ENCODE measurements around the gene HOXA4. TPM values are rescaled to one million over a fixed set of nuclear protein-coding genes. Genes with fewer than 3 reads are reported as not detected.
A peak's percentile ranks its signal among the peaks of the same experiment; 100 is the strongest.

Gene HOXA4
- total RNA-seq, 1 donor from 2014 or later, result not detected

GRCh38 chr7:27125986-27126394, 4.6 kb downstream of the HOXA4 start:
- H3K36me3 ChIP-seq, result no peaks in the 10 kb centered on the region
- peaks cover 82% of the 10 kb centered on the region for H4K20me1 ChIP-seq (ENCODE audit: low read depth)
- no peaks in the 10 kb centered on the region for H3K79me2 ChIP-seq (ENCODE audit: low read depth)
- H3K9me3 ChIP-seq (ENCODE audit: low read depth), result no peaks in the 10 kb centered on the region
- H2AFZ ChIP-seq (replicated peaks), result no peak overlapping the region
- no peak for TF ChIP-seq CTCF (IDR thresholded peaks at IDR 0.05)
- TF ChIP-seq EZH2 (IDR thresholded peaks at IDR 0.05), result no peak
- Mint-ChIP-seq H3K27me3 (ENCODE audit: insufficient read depth, low read depth) (peaks cover 92% of the 10 kb centered on the region), H3K27ac (no peak overlapping the region), H3K36me3 (no peaks in the 10 kb centered on the region), H3K4me3 (no peak overlapping the region), H3K4me1 (no peaks in the 10 kb centered on the region), H3K9me3 (peaks cover 15% of the 10 kb centered on the region)
- no peak overlapping the region for H3K4me2 ChIP-seq
- H3K9ac ChIP-seq, result no peak overlapping the region
- H3K4me3 ChIP-seq, result no peak overlapping the region
- peaks cover 100% of the 10 kb centered on the region for H3K27me3 ChIP-seq
- H3F3A ChIP-seq (ENCODE audit: low read depth), result no peaks in the 10 kb centered on the region
- no peak for DNase-seq (ENCODE audit: low spot score)
- no peak overlapping the region for H3K27ac ChIP-seq
- no peaks in the 10 kb centered on the region for H3K4me1 ChIP-seq

- H3K4me1 Mint-ChIP-seq, result no peaks in the 10 kb centered on the region
- Histone ChIP-seq H2AFZ (replicated peaks) (no peak overlapping the region), H3K27me3 (peaks cover 100% of the 10 kb centered on the region), H4K20me1 (ENCODE audit: low read depth) (peaks cover 90% of the 10 kb centered on the region), H3F3A (ENCODE audit: low read depth) (no peaks in the 10 kb centered on the region), H3K4me1 (no peaks in the 10 kb centered on the region), H3K9me3 (ENCODE audit: low read depth) (no peaks in the 10 kb centered on the region), H3K4me3 (no peak overlapping the region), H3K27ac (no peak overlapping the region), H3K4me2 (no peak overlapping the region), H3K79me2 (ENCODE audit: low read depth) (no peaks in the 10 kb centered on the region), H3K9ac (no peak overlapping the region), H3K36me3 (no peaks in the 10 kb centered on the region)
- H3K36me3 Mint-ChIP-seq, result no peaks in the 10 kb centered on the region
- H3K4me3 Mint-ChIP-seq, result no peak overlapping the region
- DNase-seq (ENCODE audit: low spot score), result no peak
- H3K27me3 Mint-ChIP-seq (ENCODE audit: insufficient read depth, low read depth), result peaks cover 97% of the 10 kb centered on the region
- TF ChIP-seq EZH2 (IDR thresholded peaks at IDR 0.05) (no peak), CTCF (IDR thresholded peaks at IDR 0.05) (no peak), EZH2phosphoT487 (IDR thresholded peaks at IDR 0.05) (no peak)
- no peak overlapping the region for H3K27ac Mint-ChIP-seq
- H3K9me3 Mint-ChIP-seq, result peaks cover 15% of the 10 kb centered on the region
These were observed 5.5 kb downstream of the HOXA4 start for GRCh38 chr7:27124902-27125689.

GRCh38 chr7:27124096-27124901, 6.3 kb downstream of the HOXA4 start:
- Histone ChIP-seq H3K27ac (no peak overlapping the region), H3K27me3 (peaks cover 100% of the 10 kb centered on the region), H3K9ac (no peak overlapping the region), H3K4me2 (no peak overlapping the region), H3K4me1 (no peaks in the 10 kb centered on the region), H3F3A (ENCODE audit: low read depth) (no peaks in the 10 kb centered on the region), H2AFZ (replicated peaks) (no peak overlapping the region), H4K20me1 (ENCODE audit: low read depth) (peaks cover 91% of the 10 kb centered on the region), H3K4me3 (no peak overlapping the region), H3K79me2 (ENCODE audit: low read depth) (no peaks in the 10 kb centered on the region), H3K9me3 (ENCODE audit: low read depth) (no peaks in the 10 kb centered on the region), H3K36me3 (no peaks in the 10 kb centered on the region)
- H3K4me1 Mint-ChIP-seq, result no peaks in the 10 kb centered on the region
- no peak overlapping the region for H3K27ac Mint-ChIP-seq
- H3K4me3 Mint-ChIP-seq, result no peak overlapping the region
- H3K27me3 Mint-ChIP-seq (ENCODE audit: insufficient read depth, low read depth), result peaks cover 98% of the 10 kb centered on the region
- DNase-seq (ENCODE audit: low spot score), result no peak
- peaks cover 15% of the 10 kb centered on the region for H3K9me3 Mint-ChIP-seq
- peak; percentile 97 for TF ChIP-seq EZH2phosphoT487 (IDR thresholded peaks at IDR 0.05)
- no peak for TF ChIP-seq CTCF (IDR thresholded peaks at IDR 0.05)
- TF ChIP-seq EZH2 (IDR thresholded peaks at IDR 0.05), result peak; percentile 96
- H3K36me3 Mint-ChIP-seq, result no peaks in the 10 kb centered on the region

All from neural progenitor cell (in vitro differentiated cells).